ENCODE data around the gene CALML4.

DNA sequence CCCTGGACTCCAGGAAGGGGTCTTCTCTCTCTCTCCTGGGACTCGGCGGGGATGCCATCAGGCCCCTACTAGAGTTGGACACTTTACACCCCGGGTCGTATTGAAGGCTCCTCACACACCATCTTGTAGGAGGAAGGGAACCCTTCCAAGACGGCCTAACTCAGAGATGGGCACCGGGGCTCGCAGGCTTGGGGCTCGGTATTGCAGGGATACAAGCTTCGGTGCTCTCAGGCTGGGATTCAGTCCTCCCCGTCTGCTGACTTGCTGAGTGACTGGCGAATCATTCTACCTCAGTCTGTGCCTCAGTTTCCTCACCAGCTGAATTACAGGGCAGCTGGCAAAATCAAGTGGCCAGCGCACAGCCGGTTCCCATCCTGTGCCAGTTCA, 419 bp upstream of the CALML4 start:
- TF ChIP-seq, protein P1, sequence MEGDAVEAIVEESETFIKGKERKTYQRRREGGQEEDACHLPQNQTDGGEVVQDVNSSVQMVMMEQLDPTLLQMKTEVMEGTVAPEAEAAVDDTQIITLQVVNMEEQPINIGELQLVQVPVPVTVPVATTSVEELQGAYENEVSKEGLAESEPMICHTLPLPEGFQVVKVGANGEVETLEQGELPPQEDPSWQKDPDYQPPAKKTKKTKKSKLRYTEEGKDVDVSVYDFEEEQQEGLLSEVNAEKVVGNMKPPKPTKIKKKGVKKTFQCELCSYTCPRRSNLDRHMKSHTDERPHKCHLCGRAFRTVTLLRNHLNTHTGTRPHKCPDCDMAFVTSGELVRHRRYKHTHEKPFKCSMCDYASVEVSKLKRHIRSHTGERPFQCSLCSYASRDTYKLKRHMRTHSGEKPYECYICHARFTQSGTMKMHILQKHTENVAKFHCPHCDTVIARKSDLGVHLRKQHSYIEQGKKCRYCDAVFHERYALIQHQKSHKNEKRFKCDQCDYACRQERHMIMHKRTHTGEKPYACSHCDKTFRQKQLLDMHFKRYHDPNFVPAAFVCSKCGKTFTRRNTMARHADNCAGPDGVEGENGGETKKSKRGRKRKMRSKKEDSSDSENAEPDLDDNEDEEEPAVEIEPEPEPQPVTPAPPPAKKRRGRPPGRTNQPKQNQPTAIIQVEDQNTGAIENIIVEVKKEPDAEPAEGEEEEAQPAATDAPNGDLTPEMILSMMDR (conservative IDR thresholded peaks at IDR 0.05): no peak
- TF ChIP-seq EZH2 (IDR thresholded peaks at IDR 0.05; ENCODE audit: low read depth): no peak
